H1 (cell line): ENCODE data around the gene KIF26B. TPM values are rescaled to one million over a fixed set of nuclear protein-coding genes. Genes with fewer than 3 reads are reported as not detected.

Experiments used
- CTCF ChIA-PET: fragments of 300-600 bp; sonication (Branson Sonifier 250); formaldehyde crosslinking; loops from one replicate; lab custom pipeline; 2021; ENCODE audit not compliant: partially characterized antibody; lab: Charles Lee
- POLR2A ChIA-PET: fragments of 300-600 bp; sonication (Branson Sonifier 250); formaldehyde crosslinking; loops from one replicate; lab custom pipeline; 2021; ENCODE audit warnings: inconsistent platforms; ENCODE audit not compliant: partially characterized antibody; lab: Charles Lee
- DNase-seq, 2 experiments: peaks; one replicate each; pipeline versions ENCODE4 v3.0.0 to v3.0.0-alpha.2; 2010 to 2022; ENCODE audit warnings: low spot score in 2 of 2, low read depth in 1 of 2, mixed read lengths in 1 of 2
- FAIRE-seq: peaks from 2 replicates; lab custom pipeline; 2011; peaks lifted over from hg19 to GRCh38; lab: Jason Lieb, UNC
- H2AFZ ChIP-seq: 2 replicates; pipeline ENCODE4 v1.8.1; 2012; ENCODE audit warnings: low read length, inconsistent platforms
- H2AK5ac ChIP-seq: 2 replicates; pipeline ENCODE4 v1.6.1; 2013; ENCODE audit warnings: low read depth, low read length
- H2BK120ac ChIP-seq: replicated peaks from 2 replicates; pipeline ENCODE3; 2013; ENCODE audit warnings: low read depth, low read length, inconsistent platforms
- H2BK12ac ChIP-seq: 2 replicates; pipeline ENCODE4 v1.6.1; 2013; ENCODE audit warnings: low read depth, low read length
- H2BK15ac ChIP-seq: 2 replicates; pipeline ENCODE4 v1.6.1; 2013; ENCODE audit warnings: low read length
- H2BK20ac ChIP-seq: 2 replicates; pipeline ENCODE4 v1.6.1; 2013; ENCODE audit warnings: low read length
- H2BK5ac ChIP-seq: 2 replicates; pipeline ENCODE4 v1.6.1; 2013; ENCODE audit warnings: low read depth, low read length
- H3K14ac ChIP-seq: 2 replicates; pipeline ENCODE4 v1.6.1; 2013; ENCODE audit warnings: inconsistent platforms; ENCODE audit not compliant: insufficient read length
- H3K18ac ChIP-seq: 2 replicates; pipeline ENCODE4 v1.6.1; 2013; ENCODE audit warnings: low read length; ENCODE audit errors: extremely low read depth
- H3K23ac ChIP-seq: 2 replicates; pipeline ENCODE4 v1.6.1; 2013; ENCODE audit warnings: inconsistent platforms; ENCODE audit not compliant: insufficient read length
- H3K23me2 ChIP-seq: 2 replicates; pipeline ENCODE4 v1.6.1; 2013; ENCODE audit warnings: low read depth, low read length
- H3K27ac ChIP-seq: 2 replicates; pipeline ENCODE4 v1.6.1; 2011; ENCODE audit warnings: low read depth, low read length, inconsistent platforms
- H3K27me3 ChIP-seq, 4 experiments: replicated peaks in 1 of 4; 1 replicate in 1 of 4; 2 replicates in 3 of 4; pipeline versions ENCODE4 v1.6.1 to v1.8.1; 2011 to 2013; ENCODE audit warnings: low read length in 3 of 4, mild to moderate bottlenecking in 3 of 4, inconsistent platforms in 2 of 4, mixed read lengths in 2 of 4, moderate library complexity in 1 of 4; ENCODE audit not compliant: control insufficient read depth in 3 of 4, insufficient read depth in 3 of 4; ENCODE audit errors: extremely low read depth in 1 of 4
- H3K36me3 ChIP-seq, 4 experiments: 2 replicates each; pipeline versions ENCODE4 v1.6.1 to v1.8.1; 2011 to 2013; ENCODE audit warnings: mild to moderate bottlenecking in 4 of 4, low read length in 3 of 4, moderate library complexity in 2 of 4, control low read depth in 1 of 4, inconsistent platforms in 1 of 4; ENCODE audit not compliant: insufficient read depth in 4 of 4, control insufficient read depth in 2 of 4
- H3K4ac ChIP-seq: replicated peaks from 2 replicates; pipeline ENCODE3; 2013; ENCODE audit warnings: low read length, low read depth, mixed read lengths, inconsistent platforms; ENCODE audit not compliant: insufficient read length
- H3K4me1 ChIP-seq, 4 experiments: replicated peaks in 1 of 4; 1 replicate in 1 of 4; 2 replicates in 3 of 4; pipeline versions ENCODE4 v1.6.1 to v1.8.1; 2011 to 2013; ENCODE audit warnings: low read length in 3 of 4, inconsistent platforms in 2 of 4, mixed read lengths in 1 of 4; ENCODE audit not compliant: insufficient read depth in 4 of 4, control insufficient read depth in 3 of 4
- H3K4me2 ChIP-seq, 2 experiments: 2 replicates each; pipeline versions ENCODE4 v1.6.1 to v1.8.1; 2011 to 2013; ENCODE audit warnings: low read depth in 2 of 2, low read length in 2 of 2, control low read depth in 1 of 2, inconsistent platforms in 1 of 2, mild to moderate bottlenecking in 1 of 2; ENCODE audit not compliant: insufficient read depth in 1 of 2
- H3K4me3 ChIP-seq, 4 experiments: fragments of 200-600, 300-600 bp in 1 of 4; sonication (generic), shearing (Covaris generic), sonication (Bioruptor Twin) in 1 of 4; 2 replicates each; pipeline versions ENCODE4 v1.5.1 to v1.8.1; 2011 to 2016; ENCODE audit warnings: low read length in 4 of 4, low read depth in 3 of 4, control low read depth in 2 of 4, inconsistent platforms in 2 of 4, mild to moderate bottlenecking in 2 of 4, mixed read lengths in 1 of 4, moderate library complexity in 1 of 4; ENCODE audit not compliant: insufficient read depth in 2 of 4; ENCODE audit errors: extremely low read depth in 1 of 4
- H3K56ac ChIP-seq: replicated peaks from 2 replicates; pipeline ENCODE3; 2013; ENCODE audit warnings: low read depth, mild to moderate bottlenecking, mixed read lengths, low read length, inconsistent platforms; ENCODE audit not compliant: insufficient read length
- H3K79me1 ChIP-seq: 2 replicates; pipeline ENCODE4 v1.6.1; 2013; ENCODE audit warnings: low read depth, low read length, control low read depth
- H3K79me2 ChIP-seq, 2 experiments: 2 replicates each; pipeline versions ENCODE4 v1.6.1 to v1.8.1; 2012 to 2013; ENCODE audit warnings: low read length in 2 of 2, mild to moderate bottlenecking in 2 of 2, inconsistent platforms in 1 of 2; ENCODE audit not compliant: insufficient read depth in 2 of 2, control insufficient read depth in 1 of 2
- H3K9ac ChIP-seq, 4 experiments: replicated peaks in 1 of 4; 1 replicate in 1 of 4; 2 replicates in 3 of 4; pipeline versions ENCODE4 v1.6.1 to v1.8.1; 2011 to 2013; ENCODE audit warnings: low read depth in 3 of 4, low read length in 3 of 4, control low read depth in 2 of 4, mild to moderate bottlenecking in 2 of 4, moderate library complexity in 2 of 4, inconsistent platforms in 1 of 4; ENCODE audit errors: extremely low read depth in 1 of 4
- H3K9me3 ChIP-seq, 2 experiments: 2 replicates each; pipeline versions ENCODE4 v1.6.1 to v1.8.1; 2012 to 2013; ENCODE audit warnings: mild to moderate bottlenecking in 2 of 2, moderate library complexity in 2 of 2, control low read depth in 1 of 2, inconsistent platforms in 1 of 2, low read depth in 1 of 2, low read length in 1 of 2, mixed read lengths in 1 of 2; ENCODE audit not compliant: insufficient read depth in 2 of 2
- H4K20me1 ChIP-seq, 2 experiments: replicated peaks in 1 of 2; 2 replicates each; pipeline versions ENCODE3 to v1.8.1; 2011 to 2013; ENCODE audit warnings: inconsistent platforms in 2 of 2, low read length in 2 of 2, mild to moderate bottlenecking in 1 of 2; ENCODE audit not compliant: insufficient read depth in 2 of 2, control insufficient read depth in 1 of 2
- H4K5ac ChIP-seq: 2 replicates; pipeline ENCODE4 v1.6.1; 2013; ENCODE audit warnings: low read length, low read depth, mixed read lengths, inconsistent platforms; ENCODE audit not compliant: insufficient read length
- H4K8ac ChIP-seq: 2 replicates; pipeline ENCODE4 v1.8.0; 2013; ENCODE audit warnings: mild to moderate bottlenecking, moderate library complexity, low read length, inconsistent platforms; ENCODE audit not compliant: insufficient read depth; ENCODE audit errors: extremely low read depth
- H4K91ac ChIP-seq: replicated peaks from 2 replicates; pipeline ENCODE3; 2013; ENCODE audit warnings: low read length, mixed read lengths, inconsistent platforms; ENCODE audit not compliant: insufficient read length
- BCL11A ChIP-seq, 2 experiments: IDR thresholded peaks; one replicate each; pipeline ENCODE4 v1.6.1; 2011; ENCODE audit warnings: low read depth in 2 of 2, low read length in 2 of 2, mild to moderate bottlenecking in 2 of 2
- FOSL1 ChIP-seq: IDR thresholded peaks from 2 replicates; pipeline ENCODE4 v1.6.1; 2011; ENCODE audit warnings: mild to moderate bottlenecking, low read depth, low read length, moderate library complexity; ENCODE audit not compliant: insufficient read depth
- KDM4A ChIP-seq: IDR thresholded peaks from one replicate; pipeline ENCODE4 v1.7.1; 2012; ENCODE audit warnings: low read depth, mild to moderate bottlenecking, moderate library complexity, low read length, inconsistent platforms; ENCODE audit not compliant: severe bottlenecking
- NANOG ChIP-seq: IDR thresholded peaks from 2 replicates; pipeline ENCODE4 v1.6.1; 2011; ENCODE audit warnings: low read length, low read depth, mild to moderate bottlenecking, inconsistent platforms; ENCODE audit not compliant: insufficient read depth, poor library complexity, severe bottlenecking
- NRF1 ChIP-seq: IDR thresholded peaks from 2 replicates; pipeline ENCODE4 v1.6.1; 2011; ENCODE audit warnings: mild to moderate bottlenecking, low read depth, low read length, improper control_type of control experiment
- RFX5 ChIP-seq: IDR thresholded peaks from 2 replicates; pipeline ENCODE4 v1.6.1; 2011; ENCODE audit warnings: low read depth, low read length, improper control_type of control experiment, borderline replicate concordance
- WGBS, 2 experiments: shearing (Covaris generic) in 1 of 2; methylation state at CpG; one replicate each; pipeline versions ENCODE4 v1.1.6 to v1.1.7; 2013 to 2015; ENCODE audit warnings: low lambda C conversion rate in 2 of 2, mixed read lengths in 2 of 2, inconsistent platforms in 1 of 2, low coverage in 1 of 2, missing lambda C conversion rate in 1 of 2; ENCODE audit not compliant: insufficient replicate concordance in 2 of 2, insufficient coverage in 1 of 2, insufficient read length in 1 of 2; ENCODE audit errors: extremely low coverage in 1 of 2, missing lambda C conversion rate in 1 of 2; 5-methylcytosine and 5-hydroxymethylcytosine counted together
- polyA plus RNA-seq, 7 experiments: library from polyadenylated mRNA; depleted of rRNA in 3 of 7; stranded (reverse) in 5 of 7; unstranded in 2 of 7; fragments of >200 nt in 5 of 7; fragments of 200-250 nt in 2 of 7; gene quantifications; 1 replicate in 5 of 7; 2 replicates in 1 of 7; 4 replicates in 1 of 7; pipeline versions ENCODE4 v1.2.1 to v1.2.3, GENCODE V29; 2011 to 2013; ENCODE audit warnings: missing spikeins in 2 of 7, mixed read lengths in 2 of 7
- total RNA-seq: library from RNA; stranded (reverse); fragmentation: NEBNext Ultra II Directional; extraction: Animal tissue kit (Norgen Biotek cat#: 25700); gene quantifications from 2 replicates; pipeline ENCODE4 v1.2.1, GENCODE V29; 2021
- TF ChIP-seq, protein P1 (sequence below): IDR thresholded peaks from 2 replicates; pipeline ENCODE4 v1.6.1; 2011; ENCODE audit warnings: low read length, improper control_type of control experiment

Gene KIF26B
- total and polyA plus RNA-seq, 2 of the 8 experiments (the other 6 are each of a cell fraction or from before 2014, with no cell fraction given), result 0.06 to 0.28 TPM

- Histone ChIP-seq H2AFZ (no peak overlapping the region), H3K36me3 (no peaks in the 10 kb centered on the region), H3K56ac (no peak overlapping the region), H3K4ac (no peak overlapping the region), H3K14ac (no peak overlapping the region), H4K91ac (no peak overlapping the region), H2AK5ac (no peak overlapping the region), H3K9ac (no peak overlapping the region), H2BK15ac (no peak overlapping the region), H2BK12ac (no peak overlapping the region), H3K23me2 (no peaks in the 10 kb centered on the region), H3K79me1 (no peaks in the 10 kb centered on the region), H2BK20ac (no peak overlapping the region), H3K23ac (no peak overlapping the region), H3K9me3 (no peaks in the 10 kb centered on the region), H3K27ac (no peak overlapping the region), H4K8ac (no peak overlapping the region), H3K4me1 (no peaks in the 10 kb centered on the region), H4K20me1 (no peaks in the 10 kb centered on the region), H3K79me2 (no peaks in the 10 kb centered on the region), H3K4me2 (no peak overlapping the region), H4K5ac (no peak overlapping the region), H2BK5ac (no peak overlapping the region), H3K18ac (no peak overlapping the region), H3K4me3 (no peak overlapping the region), H3K27me3 (no peaks in the 10 kb centered on the region), H2BK120ac (no peak overlapping the region)
- FAIRE-seq, result no peak
- TF ChIP-seq NANOG (no peak), FOSL1 (no peak), KDM4A (no peak), RFX5 (no peak), BCL11A (IDR thresholded peaks at IDR 0.05; ENCODE audit: low read depth in 2 of 2, low read length in 2 of 2) (no peak), NRF1 (no peak)
- TF ChIP-seq, protein P1, sequence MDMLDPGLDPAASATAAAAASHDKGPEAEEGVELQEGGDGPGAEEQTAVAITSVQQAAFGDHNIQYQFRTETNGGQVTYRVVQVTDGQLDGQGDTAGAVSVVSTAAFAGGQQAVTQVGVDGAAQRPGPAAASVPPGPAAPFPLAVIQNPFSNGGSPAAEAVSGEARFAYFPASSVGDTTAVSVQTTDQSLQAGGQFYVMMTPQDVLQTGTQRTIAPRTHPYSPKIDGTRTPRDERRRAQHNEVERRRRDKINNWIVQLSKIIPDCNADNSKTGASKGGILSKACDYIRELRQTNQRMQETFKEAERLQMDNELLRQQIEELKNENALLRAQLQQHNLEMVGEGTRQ, result no peak
- DNase-seq, result no peak
- WGBS, 2 experiments, result 88% methylated on average over 7 of the region's 7 CpGs; no CpG with 5 or more reads in 1 of the 2 experiments
- ChIA-PET POLR2A (interaction anchor here (0.6 kb wide), 1 partner anchor 51 kb away, joined by 5 read pairs; no protein-coding TSS in a partner anchor), CTCF (no interaction called here)
Observed at GRCh38 chr1:245475126-245475525, 320.3 kb downstream of the KIF26B start.
